Measurements from ENCODE around the gene STARD8.

Gene STARD8

GRCh38 chrX:68659385-68659784, 11.9 kb downstream of the STARD8 start:
- TF ChIP-seq ZFP30 (CRISPR knock-in tag; IDR thresholded peaks at IDR 0.05) (no peak), TOX (CRISPR knock-in tag; IDR thresholded peaks at IDR 0.05; ENCODE audit: borderline replicate concordance) (no peak), SNAI2 (CRISPR knock-in tag; IDR thresholded peaks at IDR 0.05) (no peak), ISL1 (CRISPR knock-in tag; IDR thresholded peaks at IDR 0.05) (no peak), PATZ1 (CRISPR knock-in tag; IDR thresholded peaks at IDR 0.05; ENCODE audit: borderline replicate concordance) (no peak)
- no peak for ATAC-seq

GRCh38 chrX:68659786-68660185, 12.3 kb downstream of the STARD8 start:
- TF ChIP-seq ZNF8 (CRISPR knock-in tag; IDR thresholded peaks at IDR 0.05) (no peak), ZNF565 (CRISPR knock-in tag; conservative IDR thresholded peaks at IDR 0.05; ENCODE audit: low read depth) (no peak), TSHZ2 (CRISPR knock-in tag; IDR thresholded peaks at IDR 0.05) (no peak), ISL1 (CRISPR knock-in tag; IDR thresholded peaks at IDR 0.05) (no peak), PPARA (CRISPR knock-in tag; IDR thresholded peaks at IDR 0.05; ENCODE audit: borderline replicate concordance) (no peak)
- ATAC-seq, result no peak

- no peak for TF ChIP-seq PATZ1 (CRISPR knock-in tag; IDR thresholded peaks at IDR 0.05; ENCODE audit: borderline replicate concordance)
- no peak for TF ChIP-seq ISL1 (CRISPR knock-in tag; IDR thresholded peaks at IDR 0.05)
- TF ChIP-seq CSRNP3 (CRISPR knock-in tag; IDR thresholded peaks at IDR 0.05), result no peak
- TF ChIP-seq PPARA (CRISPR knock-in tag; IDR thresholded peaks at IDR 0.05; ENCODE audit: borderline replicate concordance), result no peak
- no peak for TF ChIP-seq CSDC2 (CRISPR knock-in tag; IDR thresholded peaks at IDR 0.05)
- ATAC-seq, result no peak
These were observed 13.3 kb downstream of the STARD8 start for GRCh38 chrX:68660746-68661145.

- no peak for ATAC-seq
- TF ChIP-seq ISL1 (CRISPR knock-in tag; IDR thresholded peaks at IDR 0.05), result no peak
- TF ChIP-seq ZNF8 (CRISPR knock-in tag; IDR thresholded peaks at IDR 0.05), result no peak
- no peak for TF ChIP-seq SNAI2 (CRISPR knock-in tag; IDR thresholded peaks at IDR 0.05)
- TF ChIP-seq BACH2 (CRISPR knock-in tag; IDR thresholded peaks at IDR 0.05; ENCODE audit: borderline replicate concordance), result no peak
- TF ChIP-seq TSHZ2 (CRISPR knock-in tag; IDR thresholded peaks at IDR 0.05), result no peak
- TF ChIP-seq CREB5 (CRISPR knock-in tag; IDR thresholded peaks at IDR 0.05; ENCODE audit: low read depth), result no peak
- TF ChIP-seq ZNF565 (CRISPR knock-in tag; conservative IDR thresholded peaks at IDR 0.05; ENCODE audit: low read depth), result no peak
- no peak for TF ChIP-seq CSDC2 (CRISPR knock-in tag; IDR thresholded peaks at IDR 0.05)
- no peak for TF ChIP-seq PATZ1 (CRISPR knock-in tag; IDR thresholded peaks at IDR 0.05; ENCODE audit: borderline replicate concordance)
- no peak for TF ChIP-seq ARNTL (CRISPR knock-in tag; IDR thresholded peaks at IDR 0.05; ENCODE audit: borderline replicate concordance, low read depth)
- no peak for TF ChIP-seq POU6F1 (CRISPR knock-in tag; IDR thresholded peaks at IDR 0.05; ENCODE audit: borderline replicate concordance, low read depth)
- TF ChIP-seq ZFP3 (CRISPR knock-in tag; IDR thresholded peaks at IDR 0.05), result no peak
These were observed 18.0 kb downstream of the STARD8 start for GRCh38 chrX:68665502-68665901.
